Measurements from ENCODE around the gene EYA4. TPM values are rescaled to one million over a fixed set of nuclear protein-coding genes. Genes with fewer than 3 reads are reported as not detected.
"Not testable (repeated sequence)": the region's sequence is repeated elsewhere in the genome, so short reads cannot be mapped to it uniquely, and the experiment has no call there.

EYA4 gene
- total RNA-seq, 1 donor from 2014 or later, result 5.7 TPM

- no peak for DNase-seq
Measured at GRCh38 chr6:133355922-133356321, 114.8 kb downstream of the EYA4 start.

GRCh38 chr6:133358574-133359150 lies 117.5 kb downstream of the EYA4 start:
- DNase-seq, result no peak

- no peak for DNase-seq
Measured at GRCh38 chr6:133359256-133359655, 118.1 kb downstream of the EYA4 start.

- no peak for DNase-seq
Measured at GRCh38 chr6:133359760-133360159, 118.6 kb downstream of the EYA4 start.

GRCh38 chr6:133360194-133360593 lies 119.0 kb downstream of the EYA4 start:
- no peak for DNase-seq

GRCh38 chr6:133362813-133363212 lies 121.7 kb downstream of the EYA4 start:
- DNase-seq, result no peak

- DNase-seq, result no peak
Measured at GRCh38 chr6:133368664-133369063, 127.5 kb downstream of the EYA4 start.

GRCh38 chr6:133369773-133370272 lies 128.7 kb downstream of the EYA4 start:
- no peak for DNase-seq

GRCh38 chr6:133376743-133377142 lies 135.6 kb downstream of the EYA4 start:
- no peak for DNase-seq

GRCh38 chr6:133377219-133377618 lies 136.1 kb downstream of the EYA4 start:
- DNase-seq, result no peak

- DNase-seq, result no peak
Measured at GRCh38 chr6:133380047-133380446, 138.9 kb downstream of the EYA4 start.

GRCh38 chr6:133380723-133381122 lies 139.6 kb downstream of the EYA4 start:
- no peak for DNase-seq

- no peak for DNase-seq
Measured at GRCh38 chr6:133388731-133389130, 147.6 kb downstream of the EYA4 start.

- no peak for DNase-seq
Measured at GRCh38 chr6:133390168-133390567, 149.0 kb downstream of the EYA4 start.

- no peak for DNase-seq
Measured at GRCh38 chr6:133392015-133392414, 150.9 kb downstream of the EYA4 start.

- peak; percentile 45 for DNase-seq
Measured at GRCh38 chr6:133392641-133393040, 151.5 kb downstream of the EYA4 start.

GRCh38 chr6:133393891-133394290 lies 152.7 kb downstream of the EYA4 start:
- no peak for DNase-seq

- no peak for DNase-seq
Measured at GRCh38 chr6:133394630-133395029, 153.5 kb downstream of the EYA4 start.

- peak; percentile 20 for DNase-seq
Measured at GRCh38 chr6:133396233-133396983, 155.3 kb downstream of the EYA4 start.

GRCh38 chr6:133396984-133397348 lies 155.8 kb downstream of the EYA4 start:
- DNase-seq, result no peak

- DNase-seq, result not testable (repeated sequence)
Measured at GRCh38 chr6:133397601-133398000, 156.4 kb downstream of the EYA4 start.

GRCh38 chr6:133399426-133399825 lies 158.3 kb downstream of the EYA4 start:
- peak; percentile 20 for DNase-seq

GRCh38 chr6:133404151-133404550 lies 163.0 kb downstream of the EYA4 start:
- no peak for DNase-seq

- no peak for DNase-seq
Measured at GRCh38 chr6:133404728-133405127, 163.6 kb downstream of the EYA4 start.
